Activated effector memory CD4-positive, alpha-beta T cell treated with Interleukin-2 at 50 U/mL for 16 hours (primary cell): ENCODE data around the gene MRPL9.
"Not testable (repeated sequence)": the region's sequence is repeated elsewhere in the genome, so short reads cannot be mapped to it uniquely, and the experiment has no call there.

Experiments
- DNase-seq: peaks from one replicate; pipeline ENCODE4 v3.0.0-alpha.2; 2020

The MRPL9 gene

DNA sequence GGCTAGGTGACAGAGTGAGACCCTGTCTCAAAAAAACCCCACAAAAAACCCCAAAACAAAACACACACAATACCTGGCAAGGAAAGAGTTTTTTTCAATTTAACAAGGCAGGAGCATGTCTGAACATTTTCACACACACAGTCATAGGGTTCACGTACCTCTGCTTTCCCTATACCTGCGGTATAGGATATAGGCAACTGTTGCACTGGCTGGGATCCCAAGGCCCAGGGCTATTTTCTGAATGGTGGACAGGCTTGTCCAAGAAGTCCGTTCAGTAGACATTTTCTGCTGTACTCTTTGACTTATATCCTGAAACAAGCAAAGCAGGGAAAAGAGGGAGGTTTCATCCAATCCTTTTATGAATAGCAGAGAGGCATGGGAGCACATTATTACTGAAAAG lies 19.4 kb upstream of the MRPL9 start:
- no peak for DNase-seq

DNA sequence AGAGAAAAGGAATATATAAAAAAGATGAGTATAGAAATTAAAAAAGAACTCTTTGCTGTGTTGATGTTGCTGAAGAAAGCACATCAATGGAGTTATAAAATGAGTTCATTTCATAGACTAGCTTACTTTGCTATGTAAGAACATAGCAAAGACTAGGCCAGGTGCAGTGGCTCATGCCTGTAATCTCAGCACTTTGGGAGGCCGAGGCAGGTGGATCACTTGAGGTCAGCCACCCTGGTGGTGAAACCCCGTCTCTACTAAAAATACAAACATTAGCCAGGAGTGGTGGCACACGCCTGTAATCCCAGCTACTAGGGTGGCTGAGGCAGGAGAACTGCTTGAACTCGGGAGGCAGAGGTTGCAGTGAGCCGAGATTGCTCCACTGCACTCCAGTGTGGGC lies 18.7 kb upstream of the MRPL9 start:
- DNase-seq: not testable (repeated sequence)

DNA sequence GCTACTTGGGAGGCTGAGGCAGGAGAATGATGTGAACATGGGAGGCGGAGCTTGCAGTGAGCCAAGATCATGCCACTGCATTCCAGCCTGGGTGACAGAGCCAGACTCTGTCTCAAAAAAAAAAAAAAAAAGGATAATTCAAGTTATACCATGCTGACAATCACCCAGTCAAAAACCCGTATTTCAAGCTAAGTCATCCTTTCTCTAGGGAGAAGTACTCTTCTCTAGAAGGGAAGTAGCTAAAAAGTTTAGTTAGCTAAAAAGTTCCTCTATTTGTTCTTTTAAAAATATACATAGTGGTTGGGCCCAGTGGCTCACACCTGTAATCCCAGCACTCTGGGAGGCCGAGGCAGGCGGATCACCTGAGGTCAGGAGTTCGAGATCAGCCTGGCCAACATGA lies 17.4 kb upstream of the MRPL9 start:
- not testable (repeated sequence) for DNase-seq

DNA sequence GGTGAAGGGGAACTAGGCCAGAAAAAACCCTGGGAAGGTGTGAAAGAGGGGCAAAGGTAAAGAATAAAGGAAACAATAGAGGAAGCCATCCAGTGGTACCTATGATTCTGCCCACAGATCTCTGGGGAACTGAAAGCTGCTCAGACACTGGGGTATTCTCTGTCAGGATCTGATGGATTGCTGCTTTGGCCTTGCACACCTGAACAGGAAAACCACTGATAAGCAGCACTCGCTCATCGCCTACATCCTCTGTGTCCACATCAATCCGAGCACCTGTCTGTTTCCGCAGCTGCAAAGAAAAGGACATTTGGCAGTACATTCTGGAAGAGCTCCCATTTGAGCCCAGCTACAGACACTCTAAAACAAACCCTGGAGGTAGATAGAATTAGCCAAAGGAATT lies 16.6 kb upstream of the MRPL9 start:
- no peak for DNase-seq

DNA sequence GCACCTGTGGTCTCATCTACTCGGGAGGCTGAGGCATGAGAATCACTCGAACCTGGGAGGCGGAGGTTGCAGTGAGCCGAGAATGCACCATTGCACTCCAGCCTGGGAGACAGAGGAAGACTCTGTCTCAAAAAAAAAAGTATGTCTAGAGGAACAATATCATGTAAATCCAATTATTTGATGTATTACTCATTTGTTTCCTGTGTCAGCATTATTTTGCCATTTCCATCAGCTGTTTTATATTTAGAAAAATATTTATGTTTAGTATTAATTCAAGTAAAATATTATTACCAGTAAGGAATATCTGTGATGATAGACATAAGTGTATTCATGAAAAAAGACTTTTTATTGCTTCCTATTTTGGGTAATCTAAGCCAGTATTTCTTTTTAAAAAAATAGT lies 14.0 kb upstream of the MRPL9 start:
- no peak for DNase-seq

DNA sequence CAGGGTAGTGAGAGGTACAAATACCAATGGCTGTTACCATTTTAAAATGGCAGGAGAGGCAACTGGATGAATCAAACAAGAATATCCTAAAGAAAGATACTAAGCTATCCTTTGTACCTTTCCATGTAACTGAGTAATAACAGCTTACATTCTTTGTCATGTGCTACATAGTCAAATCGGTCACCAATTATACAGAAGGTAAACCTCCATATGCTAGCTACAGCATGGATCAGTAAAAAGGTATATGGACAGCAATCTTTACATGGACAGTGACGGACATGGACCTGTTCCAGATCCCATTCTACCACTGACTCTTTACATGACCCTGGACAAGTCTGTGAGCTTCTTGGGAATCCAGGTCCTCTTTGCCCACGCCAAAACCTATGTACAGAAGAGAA lies 13.4 kb upstream of the MRPL9 start:
- no peak for DNase-seq

DNA sequence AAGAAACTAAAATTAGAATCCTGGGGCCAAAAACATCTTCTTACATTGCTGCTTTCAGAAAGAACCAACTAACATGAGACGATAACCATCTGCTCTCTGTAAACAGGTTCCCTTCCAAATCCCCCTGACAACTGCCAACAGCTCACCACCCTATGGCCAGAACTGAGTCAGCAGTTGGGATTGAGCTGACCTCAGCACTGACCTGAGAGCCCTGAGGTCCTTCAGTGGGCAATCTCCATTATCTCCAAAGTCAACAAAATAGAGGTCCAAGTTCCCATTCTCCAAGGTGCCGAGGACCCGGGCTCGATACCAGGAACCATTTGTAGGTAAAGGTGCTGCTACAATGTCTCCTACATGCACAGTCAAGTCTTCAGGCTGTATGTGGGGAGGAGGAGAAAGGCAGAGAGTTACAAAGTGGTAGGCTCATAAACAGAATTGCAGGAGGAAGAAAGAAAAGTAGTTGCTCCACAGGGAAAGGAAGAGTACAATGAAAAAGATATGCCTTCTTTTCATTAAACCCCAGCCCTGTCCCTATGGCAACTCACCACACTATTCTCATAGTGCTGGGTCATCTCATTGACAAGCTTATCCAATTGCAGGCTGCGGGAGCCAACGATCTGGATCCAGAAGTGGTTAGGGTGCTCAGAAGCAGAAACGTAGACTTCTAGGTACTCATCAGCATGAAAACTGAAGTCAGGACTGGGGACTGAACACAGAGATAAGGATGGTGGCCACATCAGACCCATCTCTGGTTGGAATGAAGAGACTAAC lies 12.8 kb upstream of the MRPL9 start:
- DNase-seq: no peak

DNA sequence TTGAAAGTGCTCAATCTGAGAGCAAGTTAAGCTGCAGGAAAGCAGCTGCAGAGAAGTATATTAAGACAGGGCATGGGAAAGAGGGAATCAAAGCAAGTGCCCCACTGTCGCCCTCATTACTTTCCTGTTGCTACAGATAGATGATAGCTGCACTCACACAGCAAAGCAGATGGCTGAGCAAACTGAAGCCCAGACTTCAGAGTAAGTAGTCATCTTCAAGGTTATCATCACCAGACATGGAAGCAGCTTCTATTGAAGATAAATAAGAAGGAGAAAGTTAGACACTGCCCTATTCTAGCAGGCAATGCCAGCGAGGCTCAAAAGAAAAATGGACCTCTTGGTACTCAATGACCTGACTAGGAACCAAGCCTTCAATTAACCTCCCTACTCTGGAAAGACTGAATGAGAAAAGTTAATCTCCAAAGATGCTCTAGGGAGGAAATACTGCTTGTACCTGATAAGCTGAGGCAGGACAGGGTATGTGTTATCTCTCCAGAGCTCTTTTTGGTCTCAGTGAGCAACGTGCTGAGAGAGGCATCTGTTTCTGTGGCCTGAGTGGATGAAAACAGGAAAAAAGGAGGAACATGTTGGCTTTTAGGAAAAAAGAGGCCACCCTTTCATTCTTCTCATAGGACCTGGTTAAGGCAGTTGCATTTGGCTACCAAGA lies 11.1 kb upstream of the MRPL9 start:
- DNase-seq: no peak

DNA sequence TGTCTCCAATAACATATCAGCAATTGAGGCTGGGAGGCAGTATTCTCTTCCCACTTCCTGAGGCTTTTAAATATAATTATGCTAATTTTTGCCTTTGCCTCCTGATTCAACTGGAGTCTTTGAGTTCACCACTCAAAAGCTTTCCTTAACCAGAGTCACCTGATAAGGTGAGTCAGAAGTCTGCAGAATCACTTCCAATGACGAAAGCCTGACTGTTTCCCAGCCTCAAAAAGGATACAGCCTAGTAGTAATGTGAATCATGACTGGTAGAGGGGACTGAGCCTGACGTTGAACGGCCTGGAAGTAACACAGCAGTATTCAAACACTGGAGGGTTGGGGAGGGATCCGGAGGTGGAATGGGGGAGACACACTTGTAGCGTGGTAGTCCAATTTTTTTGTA lies 10.4 kb upstream of the MRPL9 start:
- no peak for DNase-seq

DNA sequence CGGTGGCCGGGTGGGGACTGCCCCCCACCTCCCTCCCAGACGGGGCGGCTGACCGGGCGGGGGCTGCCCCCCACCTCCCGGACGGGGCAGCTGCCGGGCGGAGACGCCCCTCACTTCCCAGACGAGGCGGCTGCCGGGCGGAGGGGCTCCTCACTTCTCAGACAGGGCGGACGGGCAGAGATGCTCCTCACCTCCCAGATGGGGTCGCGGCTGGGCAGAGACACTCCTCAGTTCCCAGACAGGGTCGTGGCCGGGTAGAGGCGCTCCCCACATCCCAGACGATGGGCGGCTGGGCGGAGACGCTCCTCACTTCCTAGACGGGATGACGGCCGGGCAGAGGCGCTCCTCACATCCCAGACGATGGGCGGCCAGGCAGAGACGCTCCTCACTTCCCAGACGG lies 6.0 kb upstream of the MRPL9 start:
- DNase-seq: not testable (repeated sequence)

DNA sequence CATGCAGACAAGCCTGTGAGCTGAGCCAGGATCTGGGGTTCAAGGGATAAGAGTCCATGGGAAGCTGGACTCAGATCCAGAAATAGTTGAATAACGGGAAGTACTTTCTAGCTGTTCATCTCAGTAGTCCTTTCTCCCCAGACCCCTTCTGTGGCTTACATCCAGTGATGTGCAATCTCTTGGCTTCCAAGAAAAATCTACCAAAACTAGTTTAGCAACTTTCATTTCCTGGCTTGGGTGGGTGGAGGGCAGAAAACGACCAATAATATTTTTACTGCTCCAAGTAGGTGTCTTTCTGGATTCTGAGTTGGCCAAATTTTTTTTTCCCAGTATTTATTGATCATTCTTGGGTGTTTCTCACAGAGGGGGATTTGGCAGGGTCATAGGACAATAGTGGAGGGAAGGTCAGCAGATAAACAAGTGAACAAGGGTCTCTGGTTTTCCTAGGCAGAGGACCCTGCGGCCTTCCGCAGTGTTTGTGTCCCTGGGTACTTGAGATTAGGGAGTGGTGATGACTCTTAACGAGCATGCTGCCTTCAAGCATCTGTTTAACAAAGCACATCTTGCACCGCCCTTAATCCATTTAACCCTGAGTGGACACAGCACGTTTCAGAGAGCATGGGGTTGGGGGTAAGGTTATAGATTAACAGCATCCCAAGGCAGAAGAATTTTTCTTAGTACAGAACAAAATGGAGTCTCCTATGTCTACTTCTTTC lies 5.2 kb upstream of the MRPL9 start:
- not testable (repeated sequence) for DNase-seq

DNA sequence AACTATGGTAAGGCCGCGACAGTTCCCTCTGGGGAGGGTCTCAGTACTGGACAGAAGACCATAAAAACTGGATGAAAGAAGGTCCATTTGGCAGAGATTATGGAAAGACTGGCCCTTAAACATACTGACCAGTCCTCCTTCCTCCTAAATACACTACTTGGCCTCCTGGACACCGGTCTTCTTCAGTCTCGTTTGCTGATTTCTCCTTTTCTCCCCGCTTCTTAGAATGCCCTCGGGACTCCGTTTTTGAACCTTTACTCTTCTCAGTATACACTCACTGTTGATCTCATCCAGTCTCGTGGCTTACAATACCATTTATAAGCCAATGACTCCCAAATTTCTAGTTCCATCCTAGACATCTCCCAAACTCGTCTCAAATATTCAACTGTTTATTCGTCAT lies 694 bp upstream of the MRPL9 start:
- no peak for DNase-seq

DNA sequence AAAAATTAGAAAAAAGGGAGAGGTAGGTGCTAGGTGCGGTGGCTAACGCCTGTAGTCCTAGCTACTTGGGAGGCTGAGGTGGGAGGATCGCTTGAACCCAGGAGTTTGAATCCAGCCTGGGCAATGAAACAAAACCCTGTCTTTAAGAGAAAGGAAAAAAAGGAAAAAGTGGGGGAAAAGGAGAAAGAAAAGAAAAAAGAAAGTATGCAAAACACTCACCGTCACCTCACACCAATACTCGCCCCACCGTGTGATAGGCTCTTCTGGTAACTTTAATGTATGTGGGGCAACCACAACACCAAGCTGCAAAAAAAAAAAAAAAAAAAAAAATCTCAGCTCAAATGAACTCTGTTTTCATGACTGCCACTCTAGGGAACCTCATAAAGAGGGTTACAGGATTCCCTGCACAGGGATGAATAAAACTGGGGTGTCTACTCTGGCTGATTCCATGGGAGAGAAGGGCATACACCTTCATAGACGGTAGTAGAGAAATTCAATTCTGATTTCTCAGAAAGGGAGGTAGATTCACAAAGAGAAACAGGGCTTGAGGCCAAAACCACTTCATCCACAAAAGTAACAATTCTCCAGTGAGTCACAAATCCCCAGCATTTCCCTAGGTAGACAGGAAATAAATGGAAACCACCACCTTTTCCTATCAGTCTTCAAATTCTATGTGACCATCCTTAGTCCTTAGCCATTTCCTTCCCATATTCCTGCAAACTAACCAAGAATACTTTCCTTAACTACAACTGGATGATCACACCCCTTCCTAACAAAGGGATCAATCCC lies 2.5 kb downstream of the MRPL9 start:
- DNase-seq: no peak

DNA sequence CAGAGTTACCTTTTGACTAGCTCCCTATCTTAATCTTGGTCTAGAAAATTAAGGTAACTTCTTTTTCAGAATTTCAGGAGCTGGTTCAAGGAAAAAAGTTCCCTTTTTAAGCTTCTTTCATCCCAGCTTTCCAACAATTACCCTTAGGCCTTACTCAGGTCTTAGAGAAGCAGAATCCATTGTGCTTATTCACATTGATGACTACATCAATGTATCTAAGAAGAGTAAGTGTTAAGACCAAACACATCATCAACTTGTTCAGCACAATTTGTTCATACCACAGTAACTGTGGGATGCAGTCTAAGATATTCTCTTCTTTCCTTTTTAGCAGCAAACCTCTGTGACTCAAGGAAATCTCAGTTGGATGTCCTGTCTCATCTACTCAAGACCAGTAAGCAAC lies 4.1 kb downstream of the MRPL9 start:
- no peak for DNase-seq

DNA sequence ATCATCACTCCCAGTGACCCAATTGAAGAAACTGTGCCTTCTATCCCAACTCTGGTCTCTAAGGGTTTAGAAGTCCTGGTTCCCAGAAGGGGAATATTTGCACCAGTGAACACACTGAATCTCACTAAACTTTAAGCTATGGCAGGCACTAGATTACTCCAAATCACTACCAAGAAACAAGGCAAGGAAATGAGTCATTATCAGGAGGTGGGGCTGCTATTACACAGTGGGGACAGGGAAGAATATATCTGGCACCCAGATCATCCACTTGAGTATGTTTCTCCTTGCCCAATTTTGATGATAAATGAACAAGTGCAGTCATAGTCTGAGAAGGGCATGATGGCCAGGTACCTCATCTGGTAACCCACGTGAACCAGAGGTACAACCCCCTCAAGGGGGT lies 7.0 kb downstream of the MRPL9 start:
- no peak for DNase-seq

DNA sequence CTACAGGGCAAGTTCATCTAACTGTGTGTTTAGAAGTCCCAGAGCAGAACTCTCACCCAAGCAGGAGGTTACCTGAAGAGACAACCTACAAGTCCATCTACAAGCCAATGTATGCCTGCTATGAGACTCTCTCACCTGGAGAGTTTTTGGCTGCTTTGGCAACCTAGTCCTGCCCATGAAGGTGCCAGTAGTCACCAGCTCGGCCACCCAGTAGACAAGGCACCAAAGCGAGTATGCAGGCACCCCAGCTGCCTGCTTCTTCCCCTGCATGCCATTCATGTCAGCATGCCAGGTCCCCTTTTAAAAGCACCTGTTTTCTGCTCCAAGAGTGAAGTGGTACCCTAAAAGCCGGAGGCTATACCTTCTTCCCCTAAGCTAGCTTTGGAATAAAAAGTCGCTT lies 21.8 kb downstream of the MRPL9 start:
- DNase-seq: no peak

DNA sequence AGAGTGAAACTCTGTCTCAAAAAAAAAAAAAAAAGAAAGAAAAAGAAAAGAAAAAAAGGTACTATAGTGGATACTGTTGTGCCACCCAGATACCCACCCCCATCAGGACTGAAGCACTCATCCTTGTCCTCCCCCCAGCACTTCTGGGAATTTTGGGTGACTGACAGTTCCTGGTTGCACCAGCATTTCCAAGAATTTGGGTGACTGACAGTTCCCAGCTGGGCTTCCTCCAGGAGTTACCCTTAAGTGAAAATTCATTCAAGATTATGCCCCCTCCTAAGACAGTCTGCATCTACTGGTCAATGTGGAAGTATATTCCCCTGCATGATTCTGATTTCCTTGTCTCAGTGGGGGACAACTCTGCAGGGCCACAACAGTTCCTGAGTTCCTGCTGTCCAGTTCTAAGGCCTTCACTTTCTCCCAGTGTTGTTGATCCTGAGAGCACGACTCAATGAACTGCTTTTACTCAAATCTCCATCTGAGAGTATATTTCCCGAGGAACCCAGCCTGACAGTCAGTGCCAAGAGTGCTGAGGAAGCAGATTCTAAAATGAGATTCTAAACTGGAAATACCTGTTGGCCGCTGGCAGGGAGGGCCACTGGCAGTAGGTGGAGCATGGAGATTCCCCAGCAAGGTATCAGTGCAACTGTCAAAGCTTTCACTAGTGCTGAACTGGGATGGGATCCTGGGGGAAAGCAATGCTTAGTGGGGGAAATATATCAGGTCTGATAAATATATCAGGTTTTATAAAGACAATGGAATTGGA lies 23.5 kb downstream of the MRPL9 start:
- no peak for DNase-seq

DNA sequence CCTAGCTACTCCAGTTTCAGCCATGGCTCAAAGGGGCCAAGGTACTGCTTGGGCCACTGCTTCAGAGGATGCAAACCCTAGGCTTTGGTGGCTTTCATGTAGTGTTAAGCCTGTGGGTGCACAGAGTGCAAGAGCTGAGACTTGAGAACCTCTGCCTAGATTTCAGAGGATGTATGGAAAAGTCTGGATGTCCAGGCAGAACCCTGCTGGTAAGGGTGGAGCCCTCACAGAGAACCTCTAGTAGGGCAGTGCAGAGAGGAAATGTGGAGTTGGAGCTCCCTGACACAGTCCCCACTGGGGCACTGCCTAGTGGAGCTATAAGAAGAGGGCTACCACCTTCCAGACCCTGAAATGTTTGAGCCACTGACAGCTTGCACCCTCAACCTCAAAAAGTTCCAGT lies 25.8 kb downstream of the MRPL9 start:
- DNase-seq: no peak

DNA sequence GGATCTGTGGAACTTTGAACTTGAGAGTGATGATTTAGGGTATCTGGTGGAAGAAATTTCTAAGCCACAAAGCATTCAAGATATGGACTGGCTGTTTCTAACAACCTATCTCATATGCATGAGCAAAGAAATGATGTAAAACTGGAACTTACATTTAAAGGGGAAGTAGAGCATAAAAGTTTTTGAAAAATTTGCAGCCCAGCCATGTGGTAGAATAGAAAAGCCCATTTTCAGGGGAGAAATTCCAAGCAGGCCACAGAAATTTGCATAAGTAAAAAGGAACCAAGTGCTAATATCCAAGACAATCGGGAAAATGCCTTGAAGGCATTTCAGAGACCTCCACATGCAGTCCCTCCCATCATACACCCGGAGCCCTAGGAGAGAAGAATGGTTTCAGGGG lies 26.3 kb downstream of the MRPL9 start:
- no peak for DNase-seq

DNA sequence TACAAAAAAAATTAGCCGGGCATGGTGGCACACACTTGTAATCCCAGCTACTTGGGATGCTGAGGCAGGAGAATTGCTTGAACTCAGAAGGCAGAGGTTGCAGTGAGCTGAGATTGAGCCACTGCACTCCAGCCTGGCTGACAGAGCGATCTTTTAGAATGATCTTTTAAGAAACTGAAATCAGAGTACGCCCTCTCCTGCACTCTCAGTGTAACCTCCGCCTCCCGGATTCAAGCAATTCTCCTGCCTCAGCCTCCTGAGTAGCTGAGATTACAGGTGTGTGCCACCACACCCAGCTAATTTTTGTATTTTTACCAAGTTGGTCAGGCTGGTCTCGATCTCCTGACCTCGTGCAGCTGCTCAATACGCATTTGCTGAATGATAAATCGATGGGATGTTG lies 29.3 kb downstream of the MRPL9 start:
- not testable (repeated sequence) for DNase-seq

DNA sequence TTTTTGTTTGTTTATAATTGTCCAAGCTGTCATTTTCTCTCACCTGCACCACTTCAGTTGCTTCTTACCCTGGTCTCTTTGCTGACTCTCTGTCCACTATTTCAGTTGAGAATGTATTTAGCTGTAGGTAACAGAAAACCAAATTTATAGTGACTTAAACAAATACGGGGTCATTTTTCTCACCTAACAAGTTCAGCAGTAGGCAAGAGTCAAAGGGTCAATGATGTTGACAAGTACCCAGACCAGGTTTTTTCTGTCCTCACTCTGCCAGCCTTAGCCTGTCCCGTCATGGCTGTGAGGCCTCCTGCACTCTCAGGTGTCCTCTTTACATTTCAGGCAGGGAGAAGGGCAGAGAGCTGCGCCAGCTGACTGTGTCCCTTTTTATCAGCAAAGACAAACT lies 30.2 kb downstream of the MRPL9 start:
- DNase-seq: no peak

DNA sequence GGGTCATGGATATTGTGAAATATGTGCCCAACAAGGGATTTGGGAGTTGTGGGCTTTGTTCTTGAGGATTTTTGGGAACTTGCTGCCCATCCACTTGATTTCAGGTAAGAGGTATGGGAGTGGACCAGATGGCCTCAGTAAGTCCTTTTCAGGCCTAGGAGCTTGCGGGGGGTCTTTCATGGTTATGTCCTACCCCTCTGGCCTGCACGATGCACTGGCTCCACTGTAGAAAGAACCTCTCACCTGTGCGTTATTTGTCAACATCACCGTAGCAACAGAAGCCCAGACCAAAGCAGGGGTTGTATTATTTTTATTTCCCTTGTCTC lies 33.4 kb downstream of the MRPL9 start:
- DNase-seq: no peak
